GM12878 (cell line): ENCODE results near the gene SPR. TPM values are rescaled to one million over a fixed set of nuclear protein-coding genes. Genes with fewer than 3 reads are reported as not detected.

Experiments
- ATAC-seq: fragments of 200-7000 bp; cut with Tn5 transposase; 3 replicates; pipeline ENCODE4 v1.9.1; 2020; ENCODE audit warnings: mild to moderate bottlenecking, moderate library complexity
- BruUV-seq: library from RNA; stranded (reverse); fragments of 400-500 nt; replicated peaks from 2 replicates; lab custom pipeline; 2021; lab: Mats Ljungman, UMichigan
- CTCF ChIA-PET: fragments of 300-600 bp; sonication (Branson Sonifier 250); formaldehyde crosslinking; extraction: SDS; loops from one replicate; lab custom pipeline; 2021; ENCODE audit warnings: inconsistent platforms; lab: Yijun Ruan, JAX
- POLR2A ChIA-PET: fragments of 350-600 bp; formaldehyde crosslinking; extraction: SDS; loops from one replicate; lab custom pipeline; 2021; ENCODE audit warnings: inconsistent platforms; lab: Charles Lee
- RAD21 ChIA-PET: fragments of 300-600 bp; sonication (Branson Sonifier 250); formaldehyde crosslinking; loops from one replicate; lab custom pipeline; 2023; ENCODE audit warnings: antibody characterized with exemption; ENCODE audit not compliant: unreplicated experiment; lab: Charles Lee
- SMC1A ChIA-PET: fragments of 300-600 bp; sonication (Branson Sonifier 250); formaldehyde crosslinking; loops from one replicate; lab custom pipeline; 2023; ENCODE audit not compliant: unreplicated experiment, uncharacterized antibody; lab: Charles Lee
- DNase-seq: peaks from one replicate; pipeline ENCODE4 v3.0.0-alpha.2; 2011; ENCODE audit warnings: low read depth, low spot score
- FAIRE-seq: peaks from 3 replicates; lab custom pipeline; 2011; peaks lifted over from hg19 to GRCh38; lab: Jason Lieb, UNC
- H2AFZ ChIP-seq: 2 replicates; pipeline ENCODE4 v1.6.0; 2011; ENCODE audit warnings: low read depth, low read length, control low read depth; ENCODE audit not compliant: control insufficient read depth
- H3K27ac ChIP-seq: 2 replicates; pipeline ENCODE4 v1.5.1; 2011; ENCODE audit warnings: control low read depth; ENCODE audit not compliant: control insufficient read depth, insufficient read depth
- H3K27me3 ChIP-seq, 2 experiments: replicated peaks in 1 of 2; 2 replicates each; pipeline versions ENCODE4 v1.6.0 to v1.6.1; 2011; ENCODE audit warnings: low read length in 1 of 2; ENCODE audit not compliant: control insufficient read depth in 2 of 2, insufficient read depth in 2 of 2
- H3K36me3 ChIP-seq, 2 experiments: 2 replicates each; pipeline ENCODE4 v1.5.1; 2011; ENCODE audit warnings: low read length in 1 of 2; ENCODE audit not compliant: control insufficient read depth in 2 of 2, insufficient read depth in 2 of 2
- H3K4me1 ChIP-seq: 2 replicates; pipeline ENCODE4 v1.6.1; 2011; ENCODE audit warnings: mild to moderate bottlenecking, low read length, moderate library complexity, mixed read lengths; ENCODE audit not compliant: control insufficient read depth, insufficient read depth
- H3K4me2 ChIP-seq: 2 replicates; pipeline ENCODE4 v1.6.0; 2011; ENCODE audit warnings: control low read depth; ENCODE audit not compliant: control insufficient read depth, insufficient read depth
- H3K4me3 ChIP-seq: fragments of 200-600 bp; sonication (generic); 2 replicates; pipeline ENCODE4 v1.5.1; 2016
- H3K79me2 ChIP-seq: 2 replicates; pipeline ENCODE4 v1.6.0; 2011; ENCODE audit warnings: low read length; ENCODE audit not compliant: control insufficient read depth, insufficient read depth
- H3K9ac ChIP-seq: 2 replicates; pipeline ENCODE4 v1.8.0; 2011; ENCODE audit warnings: low read length, control low read depth, mixed read lengths; ENCODE audit not compliant: control insufficient read depth, insufficient read depth
- H3K9me3 ChIP-seq: replicated peaks from 3 replicates; pipeline ENCODE4 v1.5.1; 2011; ENCODE audit warnings: mild to moderate bottlenecking, low read length; ENCODE audit not compliant: control insufficient read depth, insufficient read depth
- H4K20me1 ChIP-seq: 2 replicates; pipeline ENCODE4 v1.6.0; 2011; ENCODE audit not compliant: control insufficient read depth, insufficient read depth
- CREM ChIP-seq: IDR thresholded peaks from 2 replicates; pipeline ENCODE4 v1.6.1; 2014; ENCODE audit warnings: antibody characterized with exemption, low read depth
- DPF2 ChIP-seq: fragments of 450-650 bp; IDR thresholded peaks from 2 replicates; pipeline ENCODE4 v1.6.1; 2017; ENCODE audit warnings: mild to moderate bottlenecking
- KAT2A ChIP-seq: conservative IDR thresholded peaks from 2 replicates; pipeline ENCODE4 v1.6.1; 2011; ENCODE audit warnings: low read depth, low read length; ENCODE audit not compliant: control insufficient read depth
- MYC ChIP-seq: IDR thresholded peaks from 2 replicates; pipeline ENCODE4 v1.6.1; 2011; ENCODE audit warnings: mild to moderate bottlenecking, low read length, moderate library complexity, inconsistent platforms; ENCODE audit not compliant: insufficient read depth, insufficient replicate concordance, insufficient read length, severe bottlenecking
- RAD21 ChIP-seq: IDR thresholded peaks from 2 replicates; pipeline ENCODE4 v1.6.1; 2011; ENCODE audit warnings: mild to moderate bottlenecking, low read depth, low read length, moderate library complexity; ENCODE audit not compliant: insufficient read depth
- SIN3A ChIP-seq: IDR thresholded peaks from 2 replicates; pipeline ENCODE4 v1.6.1; 2012; ENCODE audit warnings: low read depth, low read length, improper control_type of control experiment
- STAT3 ChIP-seq: IDR thresholded peaks from 2 replicates; pipeline ENCODE4 v1.6.1; 2011; ENCODE audit warnings: low read depth, low read length, improper control_type of control experiment
- ZSCAN29 ChIP-seq: fragments of 450-650 bp; IDR thresholded peaks from 2 replicates; pipeline ENCODE4 v1.6.1; 2017; ENCODE audit warnings: mild to moderate bottlenecking, moderate library complexity
- WGBS: methylation state at CpG from one replicate; pipeline ENCODE4 v1.1.6; 2016; ENCODE audit warnings: low lambda C conversion rate; ENCODE audit not compliant: insufficient replicate concordance, insufficient coverage; ENCODE audit errors: missing lambda C conversion rate; 5-methylcytosine and 5-hydroxymethylcytosine counted together
- in situ Hi-C: fragments of 300-500 bp; cut with MboI; formaldehyde crosslinking; loops from 9 replicates; pipeline ENCODE4 v1.14.3; 2018; ENCODE audit warnings: mixed read lengths
- intact Hi-C: fragments of 100-400 bp; cut with micrococcal nuclease; formaldehyde crosslinking; loops from one replicate; pipeline ENCODE4 v1.14.2; 2022; ENCODE audit not compliant: unreplicated experiment
- polyA plus RNA-seq, 11 experiments: library from polyadenylated mRNA; depleted of rRNA in 4 of 11; unstranded in 6 of 11; stranded (reverse) in 5 of 11; fragments of >200 nt; fragmentation: Nextera tagmentation in 4 of 11; fragmentation: Illumina TruSeq in 1 of 11; extraction: Ambion mirVana in 4 of 11; extraction: Trizol in 1 of 11; gene quantifications; 1 replicate in 1 of 11; 2 replicates in 10 of 11; pipeline versions ENCODE4 v1.2.1 to v1.2.3, GENCODE V29; 2011 to 2016; ENCODE audit warnings: inconsistent platforms in 2 of 11, missing spikeins in 2 of 11, low read depth in 1 of 11
- total RNA-seq, 4 experiments: library from RNA; depleted of rRNA in 3 of 4; stranded (reverse); fragments of >200 nt in 3 of 4; fragmentation: Illumina TruSeq in 1 of 4; extraction: Trizol in 1 of 4; gene quantifications; 2 replicates each; pipeline versions ENCODE4 v1.2.1 to v1.2.3, GENCODE V29; 2013 to 2021
- TF ChIP-seq, protein P1 (sequence below): fragments of 150-350 bp; IDR thresholded peaks from 2 replicates; pipeline ENCODE4 v1.6.1; 2014; ENCODE audit warnings: mild to moderate bottlenecking, low read depth, low read length
- TF ChIP-seq, protein P2 (sequence below): fragments of 450-650 bp; formaldehyde crosslinking; IDR thresholded peaks from 2 replicates; pipeline ENCODE4 v1.5.0; 2022; ENCODE audit warnings: mild to moderate bottlenecking, missing genetic modification characterization
- TF ChIP-seq, protein P3 (sequence below): IDR thresholded peaks from 2 replicates; pipeline ENCODE4 v1.6.1; 2011; ENCODE audit warnings: borderline replicate concordance, low read depth, mild to moderate bottlenecking, moderate library complexity, low read length; ENCODE audit not compliant: insufficient read depth, poor library complexity, severe bottlenecking
- TF ChIP-seq, protein P4 (sequence below): fragments of 450-650 bp; IDR thresholded peaks from 2 replicates; pipeline ENCODE4 v1.6.1; 2017; ENCODE audit warnings: mild to moderate bottlenecking
- TF ChIP-seq, protein P5 (sequence below): fragments of 450-650 bp; IDR thresholded peaks from 2 replicates; pipeline ENCODE4 v1.6.1; 2014; ENCODE audit warnings: mild to moderate bottlenecking

Gene SPR
- total and polyA plus RNA-seq, 10 of the 15 experiments (the other 5 are each of a cell fraction or from before 2014, with no cell fraction given) = 0.68 to 7.8 (median 2.5) TPM

DNA sequence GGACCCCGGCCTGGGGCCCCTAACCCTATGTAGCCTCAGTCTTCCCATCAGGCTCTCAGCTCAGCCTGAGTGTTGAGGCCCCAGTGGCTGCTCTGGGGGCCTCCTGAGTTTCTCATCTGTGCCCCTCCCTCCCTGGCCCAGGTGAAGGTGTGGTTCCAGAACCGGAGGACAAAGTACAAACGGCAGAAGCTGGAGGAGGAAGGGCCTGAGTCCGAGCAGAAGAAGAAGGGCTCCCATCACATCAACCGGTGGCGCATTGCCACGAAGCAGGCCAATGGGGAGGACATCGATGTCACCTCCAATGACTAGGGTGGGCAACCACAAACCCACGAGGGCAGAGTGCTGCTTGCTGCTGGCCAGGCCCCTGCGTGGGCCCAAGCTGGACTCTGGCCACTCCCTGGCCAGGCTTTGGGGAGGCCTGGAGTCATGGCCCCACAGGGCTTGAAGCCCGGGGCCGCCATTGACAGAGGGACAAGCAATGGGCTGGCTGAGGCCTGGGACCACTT, 46.5 kb downstream of the SPR start:
- H3K4me2 ChIP-seq = no peak overlapping the region
- H3K79me2 ChIP-seq = no peaks in the 10 kb centered on the region
- ChIA-PET RAD21 (interaction anchor here (1.0 to 3.3 kb wide), 2 partner anchors 17 to 40 kb away, joined by 3 to 51 read pairs; no protein-coding TSS in a partner anchor), POLR2A (no interaction called here), SMC1A (interaction anchor here (1.9 to 4.8 kb wide), 2 partner anchors 8 to 40 kb away, joined by 12 to 39 read pairs; no protein-coding TSS in a partner anchor), CTCF (interaction anchor here (1.0 to 8.0 kb wide), 5 partner anchors 36 to 70 kb away, joined by 3 to 117 read pairs (median 10); partner anchors contain the start of gene SPR)
- WGBS = 53% methylated on average over 12 of the region's 12 CpGs
- no peaks in the 10 kb centered on the region; the same call in 1 of the 2 replicates for H3K4me1 ChIP-seq
- no peak for ATAC-seq
- no peak overlapping the region for H3K27ac ChIP-seq
- no peak overlapping the region for H3K9ac ChIP-seq
- intact Hi-C loops = no loop called here
- no peak for FAIRE-seq
- no peaks in the 10 kb centered on the region; the same call in 1 of the 2 replicates for H4K20me1 ChIP-seq
- TF ChIP-seq DPF2 (no peak), STAT3 (no peak), CREM (no peak), RAD21 (no peak), MYC (no peak), SIN3A (no peak), ZSCAN29 (no peak), KAT2A (no peak)
- TF ChIP-seq, protein P1, sequence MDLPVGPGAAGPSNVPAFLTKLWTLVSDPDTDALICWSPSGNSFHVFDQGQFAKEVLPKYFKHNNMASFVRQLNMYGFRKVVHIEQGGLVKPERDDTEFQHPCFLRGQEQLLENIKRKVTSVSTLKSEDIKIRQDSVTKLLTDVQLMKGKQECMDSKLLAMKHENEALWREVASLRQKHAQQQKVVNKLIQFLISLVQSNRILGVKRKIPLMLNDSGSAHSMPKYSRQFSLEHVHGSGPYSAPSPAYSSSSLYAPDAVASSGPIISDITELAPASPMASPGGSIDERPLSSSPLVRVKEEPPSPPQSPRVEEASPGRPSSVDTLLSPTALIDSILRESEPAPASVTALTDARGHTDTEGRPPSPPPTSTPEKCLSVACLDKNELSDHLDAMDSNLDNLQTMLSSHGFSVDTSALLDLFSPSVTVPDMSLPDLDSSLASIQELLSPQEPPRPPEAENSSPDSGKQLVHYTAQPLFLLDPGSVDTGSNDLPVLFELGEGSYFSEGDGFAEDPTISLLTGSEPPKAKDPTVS = no peak
- TF ChIP-seq, protein P2, sequence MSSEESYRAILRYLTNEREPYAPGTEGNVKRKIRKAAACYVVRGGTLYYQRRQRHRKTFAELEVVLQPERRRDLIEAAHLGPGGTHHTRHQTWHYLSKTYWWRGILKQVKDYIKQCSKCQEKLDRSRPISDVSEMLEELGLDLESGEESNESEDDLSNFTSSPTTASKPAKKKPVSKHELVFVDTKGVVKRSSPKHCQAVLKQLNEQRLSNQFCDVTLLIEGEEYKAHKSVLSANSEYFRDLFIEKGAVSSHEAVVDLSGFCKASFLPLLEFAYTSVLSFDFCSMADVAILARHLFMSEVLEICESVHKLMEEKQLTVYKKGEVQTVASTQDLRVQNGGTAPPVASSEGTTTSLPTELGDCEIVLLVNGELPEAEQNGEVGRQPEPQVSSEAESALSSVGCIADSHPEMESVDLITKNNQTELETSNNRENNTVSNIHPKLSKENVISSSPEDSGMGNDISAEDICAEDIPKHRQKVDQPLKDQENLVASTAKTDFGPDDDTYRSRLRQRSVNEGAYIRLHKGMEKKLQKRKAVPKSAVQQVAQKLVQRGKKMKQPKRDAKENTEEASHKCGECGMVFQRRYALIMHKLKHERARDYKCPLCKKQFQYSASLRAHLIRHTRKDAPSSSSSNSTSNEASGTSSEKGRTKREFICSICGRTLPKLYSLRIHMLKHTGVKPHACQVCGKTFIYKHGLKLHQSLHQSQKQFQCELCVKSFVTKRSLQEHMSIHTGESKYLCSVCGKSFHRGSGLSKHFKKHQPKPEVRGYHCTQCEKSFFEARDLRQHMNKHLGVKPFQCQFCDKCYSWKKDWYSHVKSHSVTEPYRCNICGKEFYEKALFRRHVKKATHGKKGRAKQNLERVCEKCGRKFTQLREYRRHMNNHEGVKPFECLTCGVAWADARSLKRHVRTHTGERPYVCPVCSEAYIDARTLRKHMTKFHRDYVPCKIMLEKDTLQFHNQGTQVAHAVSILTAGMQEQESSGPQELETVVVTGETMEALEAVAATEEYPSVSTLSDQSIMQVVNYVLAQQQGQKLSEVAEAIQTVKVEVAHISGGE (CRISPR knock-in tag) = no peak
- TF ChIP-seq, protein P3, sequence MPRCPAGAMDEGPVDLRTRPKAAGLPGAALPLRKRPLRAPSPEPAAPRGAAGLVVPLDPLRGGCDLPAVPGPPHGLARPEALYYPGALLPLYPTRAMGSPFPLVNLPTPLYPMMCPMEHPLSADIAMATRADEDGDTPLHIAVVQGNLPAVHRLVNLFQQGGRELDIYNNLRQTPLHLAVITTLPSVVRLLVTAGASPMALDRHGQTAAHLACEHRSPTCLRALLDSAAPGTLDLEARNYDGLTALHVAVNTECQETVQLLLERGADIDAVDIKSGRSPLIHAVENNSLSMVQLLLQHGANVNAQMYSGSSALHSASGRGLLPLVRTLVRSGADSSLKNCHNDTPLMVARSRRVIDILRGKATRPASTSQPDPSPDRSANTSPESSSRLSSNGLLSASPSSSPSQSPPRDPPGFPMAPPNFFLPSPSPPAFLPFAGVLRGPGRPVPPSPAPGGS = no peak
- TF ChIP-seq, protein P4, sequence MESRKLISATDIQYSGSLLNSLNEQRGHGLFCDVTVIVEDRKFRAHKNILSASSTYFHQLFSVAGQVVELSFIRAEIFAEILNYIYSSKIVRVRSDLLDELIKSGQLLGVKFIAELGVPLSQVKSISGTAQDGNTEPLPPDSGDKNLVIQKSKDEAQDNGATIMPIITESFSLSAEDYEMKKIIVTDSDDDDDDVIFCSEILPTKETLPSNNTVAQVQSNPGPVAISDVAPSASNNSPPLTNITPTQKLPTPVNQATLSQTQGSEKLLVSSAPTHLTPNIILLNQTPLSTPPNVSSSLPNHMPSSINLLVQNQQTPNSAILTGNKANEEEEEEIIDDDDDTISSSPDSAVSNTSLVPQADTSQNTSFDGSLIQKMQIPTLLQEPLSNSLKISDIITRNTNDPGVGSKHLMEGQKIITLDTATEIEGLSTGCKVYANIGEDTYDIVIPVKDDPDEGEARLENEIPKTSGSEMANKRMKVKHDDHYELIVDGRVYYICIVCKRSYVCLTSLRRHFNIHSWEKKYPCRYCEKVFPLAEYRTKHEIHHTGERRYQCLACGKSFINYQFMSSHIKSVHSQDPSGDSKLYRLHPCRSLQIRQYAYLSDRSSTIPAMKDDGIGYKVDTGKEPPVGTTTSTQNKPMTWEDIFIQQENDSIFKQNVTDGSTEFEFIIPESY = no peak
- TF ChIP-seq, protein P5, sequence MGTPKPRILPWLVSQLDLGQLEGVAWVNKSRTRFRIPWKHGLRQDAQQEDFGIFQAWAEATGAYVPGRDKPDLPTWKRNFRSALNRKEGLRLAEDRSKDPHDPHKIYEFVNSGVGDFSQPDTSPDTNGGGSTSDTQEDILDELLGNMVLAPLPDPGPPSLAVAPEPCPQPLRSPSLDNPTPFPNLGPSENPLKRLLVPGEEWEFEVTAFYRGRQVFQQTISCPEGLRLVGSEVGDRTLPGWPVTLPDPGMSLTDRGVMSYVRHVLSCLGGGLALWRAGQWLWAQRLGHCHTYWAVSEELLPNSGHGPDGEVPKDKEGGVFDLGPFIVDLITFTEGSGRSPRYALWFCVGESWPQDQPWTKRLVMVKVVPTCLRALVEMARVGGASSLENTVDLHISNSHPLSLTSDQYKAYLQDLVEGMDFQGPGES = no peak
- H3K4me3 ChIP-seq = no peak overlapping the region
- H2AFZ ChIP-seq = no peak overlapping the region
- H3K36me3 ChIP-seq = no peaks in the 10 kb centered on the region
- BruUV-seq = no TSS peak
- no peak for DNase-seq
- H3K27me3 ChIP-seq = peaks cover 0 to 3% of the 10 kb centered on the region in 2 experiments; a peak in 1 of 4 replicates
- no peaks in the 10 kb centered on the region for H3K9me3 ChIP-seq
- in situ Hi-C loops = no loop called here
